K562 (cell line): ENCODE measurements around the gene PACSIN2. TPM values are rescaled to one million over a fixed set of nuclear protein-coding genes. Genes with fewer than 3 reads are reported as not detected.

Source experiments
- ATF3 ChIP-seq, 2 experiments: fragments of 450-650 bp in 1 of 2; sonication (generic) in 1 of 2; formaldehyde crosslinking in 1 of 2; IDR thresholded peaks in 1 of 2; conservative IDR thresholded peaks in 1 of 2; 2 replicates each; pipeline versions ENCODE4 v1.6.1 to v1.8.1; 2016 to 2023; ENCODE audit warnings: mild to moderate bottlenecking in 2 of 2, moderate library complexity in 2 of 2, inconsistent platforms in 1 of 2, missing genetic modification reagents in 1 of 2
- BDP1 ChIP-seq: IDR thresholded peaks from 3 replicates; pipeline ENCODE4 v1.6.1; 2011; ENCODE audit not compliant: insufficient read length, insufficient read depth
- BMI1 ChIP-seq: fragments of 150-350 bp; IDR thresholded peaks from 2 replicates; pipeline ENCODE4 v1.6.1; 2014; ENCODE audit warnings: low read length
- BRF1 ChIP-seq: IDR thresholded peaks from 3 replicates; pipeline ENCODE4 v1.6.1; 2011; ENCODE audit warnings: borderline replicate concordance, mild to moderate bottlenecking; ENCODE audit not compliant: insufficient read length; ENCODE audit errors: extremely low read depth
- CC2D1A ChIP-seq: fragments of 450-650 bp; IDR thresholded peaks from 2 replicates; pipeline ENCODE4 v1.6.1; 2017; ENCODE audit warnings: mild to moderate bottlenecking
- CHD4 ChIP-seq: fragments of 200-600 bp; sonication (generic); IDR thresholded peaks from 3 replicates; pipeline ENCODE4 v1.6.1; 2012; ENCODE audit warnings: low read depth, mild to moderate bottlenecking, mixed read lengths, low read length, inconsistent platforms; ENCODE audit not compliant: insufficient read depth, insufficient replicate concordance, poor library complexity, severe bottlenecking
- EZH2 ChIP-seq: IDR thresholded peaks from 2 replicates; pipeline ENCODE4 v1.6.1; 2012; ENCODE audit warnings: low read depth, mild to moderate bottlenecking, inconsistent platforms, low read length, borderline replicate concordance
- HDAC1 ChIP-seq, 2 experiments: fragments of 450-650 bp; IDR thresholded peaks; 2 replicates each; pipeline ENCODE4 v1.6.1; 2016 to 2017; ENCODE audit warnings: inconsistent platforms in 1 of 2, mild to moderate bottlenecking in 1 of 2, moderate library complexity in 1 of 2
- ILF3 ChIP-seq: fragments of 450-650 bp; IDR thresholded peaks from 2 replicates; pipeline ENCODE4 v1.6.1; 2018; ENCODE audit warnings: antibody characterized with exemption, mild to moderate bottlenecking, moderate library complexity, borderline replicate concordance
- KDM1A ChIP-seq, 2 experiments: fragments of 450-650 bp; IDR thresholded peaks; 2 replicates each; pipeline ENCODE4 v1.6.1; 2016; ENCODE audit warnings: mild to moderate bottlenecking in 2 of 2
- KLF1 ChIP-seq: fragments of 450-650 bp; IDR thresholded peaks from 2 replicates; pipeline ENCODE4 v1.6.1; 2016; ENCODE audit warnings: missing genetic modification characterization, missing compliant biosample characterization
- MAFF ChIP-seq: IDR thresholded peaks from 2 replicates; pipeline ENCODE4 v1.6.1; 2012; ENCODE audit warnings: low read length, improper control_type of control experiment
- NEUROD1 ChIP-seq: fragments of 150-350 bp; IDR thresholded peaks from 2 replicates; pipeline ENCODE4 v1.6.1; 2014; ENCODE audit warnings: borderline replicate concordance, low read length, low read depth; ENCODE audit not compliant: partially characterized antibody
- NFE2 ChIP-seq: IDR thresholded peaks from 2 replicates; pipeline ENCODE4 v1.6.1; 2014; ENCODE audit warnings: antibody characterized with exemption, low read depth
- POLR2G ChIP-seq: fragments of 200-400 bp; formaldehyde crosslinking; IDR thresholded peaks from 2 replicates; pipeline ENCODE4 v1.6.1; 2017; ENCODE audit warnings: low read depth, mild to moderate bottlenecking, antibody characterized with exemption, low read length, moderate library complexity
- RBM15 ChIP-seq: fragments of 200-400 bp; formaldehyde crosslinking; IDR thresholded peaks from 2 replicates; pipeline ENCODE4 v1.6.1; 2018; ENCODE audit warnings: mild to moderate bottlenecking, low read length, moderate library complexity; ENCODE audit not compliant: insufficient read depth
- RUNX1 ChIP-seq: sonication (generic); IDR thresholded peaks from 2 replicates; pipeline ENCODE4 v1.6.1; 2016; ENCODE audit warnings: antibody characterized with exemption, low read depth
- SOX6 ChIP-seq: fragments of 450-650 bp; IDR thresholded peaks from 2 replicates; pipeline ENCODE4 v1.6.1; 2014; ENCODE audit warnings: mild to moderate bottlenecking
- SP1 ChIP-seq: sonication (generic); formaldehyde crosslinking; IDR thresholded peaks from 2 replicates; pipeline ENCODE4 v1.8.1; 2022; ENCODE audit warnings: mild to moderate bottlenecking, missing genetic modification reagents
- ZNF316 ChIP-seq: fragments of 450-650 bp; IDR thresholded peaks from 2 replicates; pipeline ENCODE4 v1.6.1; 2016
- ZNF324 ChIP-seq: fragments of 250-450 bp; sonication (Bioruptor Pico); IDR thresholded peaks from 2 replicates; pipeline ENCODE4 v1.4.0; 2020; ENCODE audit warnings: mild to moderate bottlenecking
- polyA plus RNA-seq, 8 experiments: library from polyadenylated mRNA; depleted of rRNA in 4 of 8; stranded (reverse) in 5 of 8; unstranded in 3 of 8; fragments of >200 nt; fragmentation: Nextera tagmentation in 2 of 8; fragmentation: Illumina TruSeq in 1 of 8; extraction: Ambion mirVana in 2 of 8; extraction: Trizol in 1 of 8; gene quantifications; 2 replicates each; pipeline versions ENCODE4 v1.2.1 to v1.2.3, GENCODE V29; 2011 to 2014; ENCODE audit warnings: inconsistent platforms in 1 of 8, missing spikeins in 1 of 8
- total RNA-seq, 7 experiments: library from RNA; depleted of rRNA in 6 of 7; stranded (reverse); fragments of >200 nt in 6 of 7; fragmentation: Illumina TruSeq in 2 of 7; extraction: Trizol in 2 of 7; gene quantifications; 2 replicates each; pipeline versions ENCODE4 v1.2.1 to v1.2.3, GENCODE V29; 2011 to 2021; ENCODE audit warnings: low replicate concordance in 1 of 7
- TF ChIP-seq, protein P1 (sequence below): IDR thresholded peaks from 2 replicates; pipeline ENCODE4 v1.6.1; 2014; ENCODE audit warnings: antibody characterized with exemption
- TF ChIP-seq, protein P2 (sequence below): fragments of 450-650 bp; formaldehyde crosslinking; IDR thresholded peaks from 2 replicates; pipeline ENCODE4 v1.4.0; 2020; ENCODE audit warnings: mild to moderate bottlenecking, moderate library complexity
- TF ChIP-seq, protein P3 (sequence below): IDR thresholded peaks from 2 replicates; pipeline ENCODE4 v1.6.1; 2016; ENCODE audit warnings: missing genetic modification characterization, missing compliant biosample characterization

Gene PACSIN2
- total and polyA plus RNA-seq, 9 of the 15 experiments (the other 6 are each of a cell fraction or from before 2014, with no cell fraction given), result 0.45 to 45.1 (median 23.9) TPM

- TF ChIP-seq KDM1A (IDR thresholded peaks at IDR 0.05) (peak; percentile 83 to 88), CC2D1A (peak; percentile 89; the same call in 1 of the 2 replicates), SOX6 (peak; percentile 85), NEUROD1 (peak; percentile 39), RUNX1 (0 out of 2 replicates have a peak, but pooled peaks have one; percentile 36), CHD4 (no peak), ZNF316 (no peak), MAFF (no peak), BMI1 (no peak), ILF3 (no peak), POLR2G (no peak), EZH2 (no peak), HDAC1 (IDR thresholded peaks at IDR 0.05) (peak in 1 of 2 experiments; percentile 77; a peak in 2 of 4 replicates), KLF1 (tag) (no peak), RBM15 (no peak), BDP1 (no peak), SP1 (CRISPR knock-in tag) (peak; percentile 37; the same call in 1 of the 2 replicates), NFE2 (0 out of 2 replicates have a peak, but pooled peaks have one; percentile 2), ZNF324 (CRISPR knock-in tag) (no peak), ATF3 (IDR thresholded peaks at IDR 0.05) (peak; percentile 90), ATF3 (CRISPR knock-in tag; conservative IDR thresholded peaks at IDR 0.05) (peak; percentile 78; the same call in 1 of the 2 replicates), BRF1 (no peak)
- TF ChIP-seq, protein P1, sequence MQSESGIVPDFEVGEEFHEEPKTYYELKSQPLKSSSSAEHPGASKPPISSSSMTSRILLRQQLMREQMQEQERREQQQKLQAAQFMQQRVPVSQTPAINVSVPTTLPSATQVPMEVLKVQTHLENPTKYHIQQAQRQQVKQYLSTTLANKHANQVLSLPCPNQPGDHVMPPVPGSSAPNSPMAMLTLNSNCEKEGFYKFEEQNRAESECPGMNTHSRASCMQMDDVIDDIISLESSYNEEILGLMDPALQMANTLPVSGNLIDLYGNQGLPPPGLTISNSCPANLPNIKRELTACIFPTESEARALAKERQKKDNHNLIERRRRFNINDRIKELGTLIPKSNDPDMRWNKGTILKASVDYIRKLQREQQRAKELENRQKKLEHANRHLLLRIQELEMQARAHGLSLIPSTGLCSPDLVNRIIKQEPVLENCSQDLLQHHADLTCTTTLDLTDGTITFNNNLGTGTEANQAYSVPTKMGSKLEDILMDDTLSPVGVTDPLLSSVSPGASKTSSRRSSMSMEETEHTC, result 0 out of 2 replicates have a peak, but pooled peaks have one; percentile 20
- TF ChIP-seq, protein P2, sequence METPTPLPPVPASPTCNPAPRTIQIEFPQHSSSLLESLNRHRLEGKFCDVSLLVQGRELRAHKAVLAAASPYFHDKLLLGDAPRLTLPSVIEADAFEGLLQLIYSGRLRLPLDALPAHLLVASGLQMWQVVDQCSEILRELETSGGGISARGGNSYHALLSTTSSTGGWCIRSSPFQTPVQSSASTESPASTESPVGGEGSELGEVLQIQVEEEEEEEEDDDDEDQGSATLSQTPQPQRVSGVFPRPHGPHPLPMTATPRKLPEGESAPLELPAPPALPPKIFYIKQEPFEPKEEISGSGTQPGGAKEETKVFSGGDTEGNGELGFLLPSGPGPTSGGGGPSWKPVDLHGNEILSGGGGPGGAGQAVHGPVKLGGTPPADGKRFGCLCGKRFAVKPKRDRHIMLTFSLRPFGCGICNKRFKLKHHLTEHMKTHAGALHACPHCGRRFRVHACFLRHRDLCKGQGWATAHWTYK (CRISPR knock-in tag), result peak; percentile 97
- TF ChIP-seq, protein P3, sequence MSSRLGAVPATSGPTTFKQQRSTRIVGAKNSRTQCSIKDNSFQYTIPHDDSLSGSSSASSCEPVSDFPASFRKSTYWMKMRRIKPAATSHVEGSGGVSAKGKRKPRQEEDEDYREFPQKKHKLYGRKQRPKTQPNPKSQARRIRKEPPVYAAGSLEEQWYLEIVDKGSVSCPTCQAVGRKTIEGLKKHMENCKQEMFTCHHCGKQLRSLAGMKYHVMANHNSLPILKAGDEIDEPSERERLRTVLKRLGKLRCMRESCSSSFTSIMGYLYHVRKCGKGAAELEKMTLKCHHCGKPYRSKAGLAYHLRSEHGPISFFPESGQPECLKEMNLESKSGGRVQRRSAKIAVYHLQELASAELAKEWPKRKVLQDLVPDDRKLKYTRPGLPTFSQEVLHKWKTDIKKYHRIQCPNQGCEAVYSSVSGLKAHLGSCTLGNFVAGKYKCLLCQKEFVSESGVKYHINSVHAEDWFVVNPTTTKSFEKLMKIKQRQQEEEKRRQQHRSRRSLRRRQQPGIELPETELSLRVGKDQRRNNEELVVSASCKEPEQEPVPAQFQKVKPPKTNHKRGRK, result no peak
Observed at GRCh38 chr22:43007519-43008102, 7.3 kb downstream of the PACSIN2 start (continued).
